ENCODE data around the gene CACNA2D2.

The CACNA2D2 gene

GRCh38 chr3:50327129-50327528 lies 176.3 kb downstream of the CACNA2D2 start:
- H3K27ac ChIP-seq = peak overlapping the region; percentile 87
- H3K4me1 ChIP-seq = peaks cover 43% of the 10 kb centered on the region
- TF ChIP-seq Cebpa-rat (IDR thresholded peaks at IDR 0.05) = no peak
- H3K27me3 ChIP-seq = no peaks in the 10 kb centered on the region
- H4K20me1 ChIP-seq = peaks cover 42% of the 10 kb centered on the region
- H3K4me3 ChIP-seq = peak overlapping the region; percentile 87
- H3K9ac ChIP-seq = peak overlapping the region; percentile 90
- no peaks in the 10 kb centered on the region for H3K9me3 ChIP-seq
- peak overlapping the region; percentile 98 for H3K4me2 ChIP-seq
- H3K36me3 ChIP-seq = peaks cover 63% of the 10 kb centered on the region

DNA sequence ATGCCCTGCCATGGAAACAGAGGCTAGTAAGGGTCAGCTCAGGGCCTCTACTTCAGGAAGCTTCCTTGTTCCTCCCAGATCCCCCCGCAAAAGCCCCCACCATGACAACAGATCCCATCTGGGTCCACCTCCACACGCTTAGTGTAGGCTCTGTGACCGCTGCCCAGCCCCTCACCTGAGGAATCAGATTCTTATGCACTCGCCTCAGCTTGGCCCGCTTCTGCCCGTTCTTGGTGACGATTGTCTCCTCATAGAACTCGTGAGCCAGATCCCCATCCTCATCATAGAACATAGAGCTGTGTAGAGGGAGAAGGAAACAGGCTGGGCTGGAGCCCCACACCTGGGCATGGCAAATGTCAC lies 177.3 kb downstream of the CACNA2D2 start:
- no peaks in the 10 kb centered on the region for H3K9me3 ChIP-seq
- H3K4me3 ChIP-seq = no peak overlapping the region
- H3K36me3 ChIP-seq = peaks cover 53% of the 10 kb centered on the region
- no peak for TF ChIP-seq Cebpa-rat (IDR thresholded peaks at IDR 0.05)
- H3K4me1 ChIP-seq = peaks cover 47% of the 10 kb centered on the region
- H3K9ac ChIP-seq = 0 out of 2 replicates have a peak overlapping the region, but pooled peaks have one; percentile 24
- no peak overlapping the region for H3K4me2 ChIP-seq
- no peak overlapping the region for H3K27ac ChIP-seq
- H4K20me1 ChIP-seq = peaks cover 33% of the 10 kb centered on the region
- no peaks in the 10 kb centered on the region for H3K27me3 ChIP-seq

DNA sequence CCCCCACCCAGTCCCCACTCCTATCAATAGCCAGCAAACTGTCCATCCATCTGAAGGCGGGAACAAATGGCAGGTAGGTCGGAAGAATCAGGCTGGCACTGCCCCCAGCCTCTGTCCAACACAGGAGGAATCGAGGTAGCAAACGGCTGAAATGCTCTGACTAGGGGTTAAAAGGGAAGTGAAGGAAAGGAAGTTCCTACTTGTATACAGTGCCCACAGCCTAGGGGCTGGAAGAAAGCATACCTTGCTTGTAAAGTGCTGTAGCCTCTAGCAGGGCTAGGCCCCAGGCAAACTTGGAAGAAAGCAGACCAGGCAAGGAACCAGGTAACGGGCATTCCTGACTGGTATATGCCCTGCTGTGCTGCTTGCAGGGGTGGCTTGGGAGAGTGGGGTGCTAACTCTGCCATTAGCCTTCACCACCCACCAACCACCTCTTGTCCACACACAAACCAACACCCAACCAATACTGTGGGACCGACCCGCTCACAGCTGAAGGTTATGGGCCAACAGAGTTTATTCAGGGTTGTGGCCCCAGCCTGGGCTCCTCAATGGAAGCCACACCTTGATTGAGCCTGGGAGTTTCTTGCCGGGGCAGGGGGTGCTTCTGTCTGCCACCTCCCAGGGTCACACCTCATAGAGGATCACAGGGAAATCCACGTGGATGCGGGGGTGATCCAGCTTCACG lies 177.8 kb downstream of the CACNA2D2 start:
- peaks cover 27% of the 10 kb centered on the region for H4K20me1 ChIP-seq
- peaks cover 47% of the 10 kb centered on the region for H3K4me1 ChIP-seq
- no peaks in the 10 kb centered on the region for H3K9me3 ChIP-seq
- no peaks in the 10 kb centered on the region for H3K27me3 ChIP-seq
- H3K36me3 ChIP-seq = peaks cover 48% of the 10 kb centered on the region
- H3K4me3 ChIP-seq = no peak overlapping the region
- TF ChIP-seq Cebpa-rat (IDR thresholded peaks at IDR 0.05) = no peak
- H3K27ac ChIP-seq = no peak overlapping the region
- H3K9ac ChIP-seq = 0 out of 2 replicates have a peak overlapping the region, but pooled peaks have one; percentile 24
- H3K4me2 ChIP-seq = no peak overlapping the region

GRCh38 chr3:50325113-50325480 lies 178.3 kb downstream of the CACNA2D2 start:
- H3K27me3 ChIP-seq = no peaks in the 10 kb centered on the region
- no peak for TF ChIP-seq Cebpa-rat (IDR thresholded peaks at IDR 0.05)
- H3K4me3 ChIP-seq = no peak overlapping the region
- peaks cover 52% of the 10 kb centered on the region for H3K4me1 ChIP-seq
- H4K20me1 ChIP-seq = peaks cover 26% of the 10 kb centered on the region
- no peak overlapping the region for H3K27ac ChIP-seq
- H3K4me2 ChIP-seq = no peak overlapping the region
- H3K36me3 ChIP-seq = peaks cover 43% of the 10 kb centered on the region
- no peaks in the 10 kb centered on the region for H3K9me3 ChIP-seq
- no peak overlapping the region for H3K9ac ChIP-seq

GRCh38 chr3:50324351-50325112 lies 178.9 kb downstream of the CACNA2D2 start:
- Histone ChIP-seq H3K27ac (no peak overlapping the region), H3K4me2 (no peak overlapping the region), H3K4me3 (no peak overlapping the region), H3K27me3 (no peaks in the 10 kb centered on the region), H3K4me1 (peaks cover 57% of the 10 kb centered on the region), H3K9ac (no peak overlapping the region), H3K9me3 (no peaks in the 10 kb centered on the region), H3K36me3 (peaks cover 43% of the 10 kb centered on the region), H4K20me1 (peaks cover 26% of the 10 kb centered on the region)
- no peak for TF ChIP-seq Cebpa-rat (IDR thresholded peaks at IDR 0.05)

DNA sequence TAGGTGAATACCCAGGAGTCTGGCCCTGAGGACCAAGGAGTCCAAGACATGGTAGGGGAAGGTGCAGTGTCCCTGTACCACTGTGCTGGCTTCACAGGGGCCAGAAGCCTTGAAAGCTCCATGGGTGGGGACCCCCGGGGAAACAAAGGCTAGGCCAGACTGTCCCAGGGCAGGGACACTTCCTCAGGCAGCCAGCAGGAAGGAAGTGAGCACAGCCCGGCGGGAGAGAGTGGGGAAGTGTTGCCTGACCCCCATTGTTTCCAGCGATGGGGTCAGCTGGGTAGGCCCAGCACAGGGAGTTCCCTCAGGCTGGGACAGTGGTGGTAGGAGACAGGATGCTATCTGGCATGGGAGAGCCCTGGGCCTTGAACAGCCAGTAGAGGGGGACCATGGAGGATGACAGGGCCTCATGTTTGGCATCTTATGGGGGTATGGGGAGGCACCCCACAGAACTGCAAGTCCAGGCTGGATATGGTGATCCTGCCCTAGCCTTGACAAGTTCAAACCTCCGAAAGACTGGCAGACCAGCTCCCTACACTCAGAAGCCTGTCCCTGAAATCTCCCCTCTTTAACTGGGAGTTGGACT lies 179.7 kb downstream of the CACNA2D2 start:
- peaks cover 45% of the 10 kb centered on the region for H3K36me3 ChIP-seq
- no peaks in the 10 kb centered on the region for H3K9me3 ChIP-seq
- no peak for TF ChIP-seq Cebpa-rat (IDR thresholded peaks at IDR 0.05)
- H3K4me2 ChIP-seq = peak overlapping the region; percentile 33
- peaks cover 31% of the 10 kb centered on the region for H4K20me1 ChIP-seq
- H3K4me3 ChIP-seq = no peak overlapping the region
- H3K27me3 ChIP-seq = no peaks in the 10 kb centered on the region
- H3K27ac ChIP-seq = peak overlapping the region; percentile 48
- no peak overlapping the region for H3K9ac ChIP-seq
- peaks cover 61% of the 10 kb centered on the region for H3K4me1 ChIP-seq

DNA sequence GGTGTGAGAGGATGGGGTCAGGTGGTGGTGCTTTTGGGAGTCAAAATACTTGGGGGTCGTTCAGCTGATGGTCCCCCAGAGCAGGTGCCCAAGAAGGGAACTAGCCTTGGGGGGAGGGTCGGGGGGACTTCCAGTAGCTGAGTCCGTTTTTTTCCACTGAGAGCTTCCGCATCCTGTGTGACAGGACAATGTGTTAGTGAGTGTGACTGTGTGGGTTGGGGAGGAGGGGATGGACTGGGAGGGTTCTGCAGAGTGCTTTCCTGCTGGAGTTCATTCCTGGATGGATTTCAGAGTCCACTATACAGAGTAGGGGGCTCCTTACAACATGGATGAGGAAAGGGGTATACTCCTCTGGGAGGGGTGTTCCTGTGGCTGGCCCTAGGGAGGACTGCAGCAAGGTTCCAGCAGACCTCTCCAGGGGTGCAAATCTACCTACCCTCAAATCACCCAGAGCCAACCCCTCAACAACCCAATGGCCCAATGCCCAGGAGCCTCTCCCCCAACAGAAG lies 180.3 kb downstream of the CACNA2D2 start:
- Histone ChIP-seq H4K20me1 (peaks cover 36% of the 10 kb centered on the region), H3K36me3 (peaks cover 51% of the 10 kb centered on the region), H3K4me3 (no peak overlapping the region), H3K9ac (no peak overlapping the region), H3K27me3 (no peaks in the 10 kb centered on the region), H3K9me3 (no peaks in the 10 kb centered on the region), H3K27ac (peak overlapping the region; percentile 48), H3K4me2 (peak overlapping the region; percentile 94), H3K4me1 (peaks cover 62% of the 10 kb centered on the region)
- no peak for TF ChIP-seq Cebpa-rat (IDR thresholded peaks at IDR 0.05)

DNA sequence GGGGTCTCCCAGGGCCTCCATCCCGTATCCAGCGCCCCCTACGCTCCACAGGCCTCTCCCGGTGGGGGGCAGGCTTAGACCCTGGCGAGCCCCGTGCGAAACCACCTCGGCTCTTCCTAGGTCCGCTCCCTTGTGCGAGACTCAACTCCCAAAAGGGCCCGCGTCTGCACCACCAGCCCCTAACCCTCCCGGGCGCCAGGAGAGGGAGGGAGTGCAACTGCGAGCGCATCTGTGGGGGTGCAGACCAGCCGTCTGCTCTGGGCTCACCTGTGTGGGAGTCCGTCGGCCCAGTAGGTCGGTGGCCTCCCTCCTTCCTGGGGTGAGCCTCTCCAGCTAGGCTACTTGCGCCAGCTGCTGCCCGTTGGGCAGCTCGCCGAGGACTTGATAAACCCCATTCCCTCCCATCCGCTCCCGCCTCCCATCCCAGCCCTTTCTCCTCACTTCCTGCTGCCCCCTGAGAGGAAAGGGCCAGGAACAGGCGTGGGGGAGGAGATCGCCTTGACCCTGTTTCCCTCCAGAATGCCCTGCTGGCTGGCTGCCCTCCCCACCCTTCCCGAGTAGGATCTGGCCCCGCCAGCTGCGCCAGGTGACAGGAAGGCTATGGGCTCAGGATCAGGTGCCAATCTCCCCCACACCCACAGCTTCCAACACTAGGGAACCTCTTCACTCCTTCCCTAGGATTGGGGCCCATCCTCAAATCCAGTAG lies 180.9 kb downstream of the CACNA2D2 start, which contains the start of gene HYAL2:
Gene HYAL2 (minus strand): TSS at position 360 of the 706 bp plus-strand sequence. CDS start 2,256 bp downstream, outside the sequence.
- Histone ChIP-seq H3K4me1 (peaks cover 67% of the 10 kb centered on the region), H3K27ac (peak within 1 kb of the TSS; percentile 100), H4K20me1 (peaks cover 38% of the 10 kb centered on the region), H3K4me2 (peak within 1 kb of the TSS; percentile 94), H3K36me3 (peaks cover 57% of the 10 kb centered on the region), H3K4me3 (peak within 1 kb of the TSS; percentile 78), H3K9ac (peak within 1 kb of the TSS; percentile 100), H3K9me3 (no peaks in the 10 kb centered on the region), H3K27me3 (no peaks in the 10 kb centered on the region)
- TF ChIP-seq Cebpa-rat (IDR thresholded peaks at IDR 0.05) = no peak

GRCh38 chr3:50322115-50322385 lies 181.4 kb downstream of the CACNA2D2 start:
- peaks cover 67% of the 10 kb centered on the region for H3K4me1 ChIP-seq
- no peak for TF ChIP-seq Cebpa-rat (IDR thresholded peaks at IDR 0.05)
- H4K20me1 ChIP-seq = peaks cover 38% of the 10 kb centered on the region
- peak overlapping the region; percentile 100 for H3K9ac ChIP-seq
- H3K27me3 ChIP-seq = no peaks in the 10 kb centered on the region
- H3K4me2 ChIP-seq = peak overlapping the region; percentile 94
- H3K4me3 ChIP-seq = peak overlapping the region; percentile 78
- H3K27ac ChIP-seq = peak overlapping the region; percentile 100
- H3K36me3 ChIP-seq = peaks cover 62% of the 10 kb centered on the region
- H3K9me3 ChIP-seq = no peaks in the 10 kb centered on the region

Data from BLaER1 (cell line).